Measurements from ENCODE around the gene SEC23IP.

- TF ChIP-seq ZNF558 (tag by site-specific recombination; IDR thresholded peaks at IDR 0.05), result no peak; the same call in 1 of the 2 replicates
- no peak for TF ChIP-seq CTCF (tag by site-specific recombination; IDR thresholded peaks at IDR 0.05)
- TF ChIP-seq ZNF138 (tag by site-specific recombination; IDR thresholded peaks at IDR 0.05; ENCODE audit: borderline replicate concordance), result no peak
- 0 out of 2 replicates have a peak, but pooled peaks have one; percentile 47 for TF ChIP-seq ZBTB1 (tag by site-specific recombination; IDR thresholded peaks at IDR 0.05)
- 0 out of 2 replicates have a peak, but pooled peaks have one; percentile 5 for TF ChIP-seq ZBTB6 (tag by site-specific recombination; IDR thresholded peaks at IDR 0.05)
- peak; percentile 96 for TF ChIP-seq YY1 (tag by site-specific recombination; IDR thresholded peaks at IDR 0.05)
- TF ChIP-seq ZNF16 (tag by site-specific recombination; IDR thresholded peaks at IDR 0.05; ENCODE audit: low read depth), result no peak
- TF ChIP-seq BCL6B (tag by site-specific recombination; IDR thresholded peaks at IDR 0.05), result no peak
- peak; percentile 84; the same call in 1 of the 2 replicates for TF ChIP-seq ZFP37 (tag by site-specific recombination; IDR thresholded peaks at IDR 0.05)
- 0 out of 2 replicates have a peak, but pooled peaks have one; percentile 27 for TF ChIP-seq ZNF121 (tag by site-specific recombination; IDR thresholded peaks at IDR 0.05)
- TF ChIP-seq ELK4 (IDR thresholded peaks at IDR 0.05; ENCODE audit: borderline replicate concordance, low read depth, low read length), result no peak; the same call in 1 of the 2 replicates
These were observed at the start of gene SEC23IP for GRCh38 chr10:119892188-119893065.
